Measurements from ENCODE around the gene KCNG3. TPM values are rescaled to one million over a fixed set of nuclear protein-coding genes. Genes with fewer than 3 reads are reported as not detected.
A peak's percentile ranks its signal among the peaks of the same experiment; 100 is the strongest.

Gene KCNG3
- total and polyA plus RNA-seq, 2 of the 13 experiments (the other 11 are each of a cell fraction or from before 2014, with no cell fraction given), result 2.8 to 4.8 TPM

DNA sequence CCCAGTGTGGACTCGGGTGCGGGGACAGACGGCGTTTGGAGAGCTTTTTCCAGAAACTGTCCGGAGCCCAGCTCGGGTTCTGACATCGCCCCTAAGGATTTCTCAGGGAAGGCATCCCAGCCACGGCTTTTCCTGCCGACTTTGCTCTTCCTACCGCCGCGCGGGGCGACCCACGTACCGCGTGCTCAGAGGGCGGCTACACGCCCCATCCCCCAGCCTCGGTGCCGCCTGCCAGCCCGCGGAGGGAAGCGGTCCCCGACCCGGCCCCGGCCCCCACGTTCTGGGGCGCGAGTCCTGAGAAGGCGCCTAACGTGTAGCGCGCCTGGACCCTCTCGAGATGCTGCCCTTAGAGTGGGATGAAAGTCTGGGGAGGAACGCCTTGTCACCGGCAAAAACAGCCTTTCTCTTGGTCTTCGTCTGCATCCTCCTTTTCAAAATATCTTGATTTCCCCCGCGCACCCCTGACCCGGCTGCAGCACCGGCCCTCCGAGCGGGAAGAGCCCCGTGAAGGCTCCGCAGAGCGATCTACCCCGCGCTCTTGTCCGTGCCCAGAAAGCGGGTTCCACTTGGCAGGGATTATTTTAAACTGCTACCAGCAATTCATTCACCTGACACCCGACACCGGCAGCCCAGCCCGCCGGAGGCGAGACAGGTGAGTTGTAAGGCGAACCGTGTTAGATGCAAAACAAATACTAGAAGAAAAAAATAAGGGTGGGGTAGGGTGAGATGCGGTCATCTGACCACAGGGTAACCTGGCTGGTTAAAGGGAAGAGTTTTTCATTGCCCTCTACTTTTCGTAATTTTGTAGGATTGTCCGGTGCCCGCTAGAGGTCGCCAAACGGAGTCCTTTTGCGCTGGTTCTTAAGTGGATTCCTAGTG is 812 bp upstream of the KCNG3 start (continued):
- TF ChIP-seq, protein P1, sequence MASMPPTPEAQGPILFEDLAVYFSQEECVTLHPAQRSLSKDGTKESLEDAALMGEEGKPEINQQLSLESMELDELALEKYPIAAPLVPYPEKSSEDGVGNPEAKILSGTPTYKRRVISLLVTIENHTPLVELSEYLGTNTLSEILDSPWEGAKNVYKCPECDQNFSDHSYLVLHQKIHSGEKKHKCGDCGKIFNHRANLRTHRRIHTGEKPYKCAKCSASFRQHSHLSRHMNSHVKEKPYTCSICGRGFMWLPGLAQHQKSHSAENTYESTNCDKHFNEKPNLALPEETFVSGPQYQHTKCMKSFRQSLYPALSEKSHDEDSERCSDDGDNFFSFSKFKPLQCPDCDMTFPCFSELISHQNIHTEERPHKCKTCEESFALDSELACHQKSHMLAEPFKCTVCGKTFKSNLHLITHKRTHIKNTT (CRISPR knock-in tag; IDR thresholded peaks at IDR 0.05), result no peak
- TF ChIP-seq BRCA1 (CRISPR knock-in tag; IDR thresholded peaks at IDR 0.05), result no peak
- TF ChIP-seq KDM2A (CRISPR knock-in tag; IDR thresholded peaks at IDR 0.05; ENCODE audit: borderline replicate concordance, low read depth), result peak; percentile 32
- no peak; the same call in none of the 2 replicates for TF ChIP-seq KLF12 (CRISPR knock-in tag; IDR thresholded peaks at IDR 0.05; ENCODE audit: borderline replicate concordance)
- TF ChIP-seq, protein P2, sequence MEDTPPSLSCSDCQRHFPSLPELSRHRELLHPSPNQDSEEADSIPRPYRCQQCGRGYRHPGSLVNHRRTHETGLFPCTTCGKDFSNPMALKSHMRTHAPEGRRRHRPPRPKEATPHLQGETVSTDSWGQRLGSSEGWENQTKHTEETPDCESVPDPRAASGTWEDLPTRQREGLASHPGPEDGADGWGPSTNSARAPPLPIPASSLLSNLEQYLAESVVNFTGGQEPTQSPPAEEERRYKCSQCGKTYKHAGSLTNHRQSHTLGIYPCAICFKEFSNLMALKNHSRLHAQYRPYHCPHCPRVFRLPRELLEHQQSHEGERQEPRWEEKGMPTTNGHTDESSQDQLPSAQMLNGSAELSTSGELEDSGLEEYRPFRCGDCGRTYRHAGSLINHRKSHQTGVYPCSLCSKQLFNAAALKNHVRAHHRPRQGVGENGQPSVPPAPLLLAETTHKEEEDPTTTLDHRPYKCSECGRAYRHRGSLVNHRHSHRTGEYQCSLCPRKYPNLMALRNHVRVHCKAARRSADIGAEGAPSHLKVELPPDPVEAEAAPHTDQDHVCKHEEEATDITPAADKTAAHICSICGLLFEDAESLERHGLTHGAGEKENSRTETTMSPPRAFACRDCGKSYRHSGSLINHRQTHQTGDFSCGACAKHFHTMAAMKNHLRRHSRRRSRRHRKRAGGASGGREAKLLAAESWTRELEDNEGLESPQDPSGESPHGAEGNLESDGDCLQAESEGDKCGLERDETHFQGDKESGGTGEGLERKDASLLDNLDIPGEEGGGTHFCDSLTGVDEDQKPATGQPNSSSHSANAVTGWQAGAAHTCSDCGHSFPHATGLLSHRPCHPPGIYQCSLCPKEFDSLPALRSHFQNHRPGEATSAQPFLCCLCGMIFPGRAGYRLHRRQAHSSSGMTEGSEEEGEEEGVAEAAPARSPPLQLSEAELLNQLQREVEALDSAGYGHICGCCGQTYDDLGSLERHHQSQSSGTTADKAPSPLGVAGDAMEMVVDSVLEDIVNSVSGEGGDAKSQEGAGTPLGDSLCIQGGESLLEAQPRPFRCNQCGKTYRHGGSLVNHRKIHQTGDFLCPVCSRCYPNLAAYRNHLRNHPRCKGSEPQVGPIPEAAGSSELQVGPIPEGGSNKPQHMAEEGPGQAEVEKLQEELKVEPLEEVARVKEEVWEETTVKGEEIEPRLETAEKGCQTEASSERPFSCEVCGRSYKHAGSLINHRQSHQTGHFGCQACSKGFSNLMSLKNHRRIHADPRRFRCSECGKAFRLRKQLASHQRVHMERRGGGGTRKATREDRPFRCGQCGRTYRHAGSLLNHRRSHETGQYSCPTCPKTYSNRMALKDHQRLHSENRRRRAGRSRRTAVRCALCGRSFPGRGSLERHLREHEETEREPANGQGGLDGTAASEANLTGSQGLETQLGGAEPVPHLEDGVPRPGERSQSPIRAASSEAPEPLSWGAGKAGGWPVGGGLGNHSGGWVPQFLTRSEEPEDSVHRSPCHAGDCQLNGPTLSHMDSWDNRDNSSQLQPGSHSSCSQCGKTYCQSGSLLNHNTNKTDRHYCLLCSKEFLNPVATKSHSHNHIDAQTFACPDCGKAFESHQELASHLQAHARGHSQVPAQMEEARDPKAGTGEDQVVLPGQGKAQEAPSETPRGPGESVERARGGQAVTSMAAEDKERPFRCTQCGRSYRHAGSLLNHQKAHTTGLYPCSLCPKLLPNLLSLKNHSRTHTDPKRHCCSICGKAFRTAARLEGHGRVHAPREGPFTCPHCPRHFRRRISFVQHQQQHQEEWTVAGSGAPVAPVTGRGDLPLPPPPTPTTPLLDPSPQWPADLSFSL (CRISPR knock-in tag; IDR thresholded peaks at IDR 0.05), result no peak
- no peak for TF ChIP-seq ZSCAN22 (CRISPR knock-in tag; IDR thresholded peaks at IDR 0.05)
- TF ChIP-seq ZNF703 (CRISPR knock-in tag; IDR thresholded peaks at IDR 0.05; ENCODE audit: borderline replicate concordance), result no peak; the same call in 1 of the 2 replicates
- TF ChIP-seq KMT2B (CRISPR knock-in tag; IDR thresholded peaks at IDR 0.05), result 0 out of 2 replicates have a peak, but pooled peaks have one; percentile 50
- peak; percentile 93 for TF ChIP-seq ZNF547 (CRISPR knock-in tag; IDR thresholded peaks at IDR 0.05)
- no peak for TF ChIP-seq MAFK (conservative IDR thresholded peaks at IDR 0.05 in 1 of 2, IDR thresholded peaks at IDR 0.05 in 1 of 2; ENCODE audit: low read length in 2 of 2)
- TF ChIP-seq MTA3 (CRISPR knock-in tag; IDR thresholded peaks at IDR 0.05), result no peak
- TF ChIP-seq ZKSCAN5 (CRISPR knock-in tag; IDR thresholded peaks at IDR 0.05), result no peak
- peak; percentile 56; the same call in 1 of the 2 replicates for TF ChIP-seq HNRNPL (IDR thresholded peaks at IDR 0.05; ENCODE audit: low read depth, low read length)
- no peak for TF ChIP-seq NFIC (IDR thresholded peaks at IDR 0.05; ENCODE audit: low read length)
- peak; percentile 41; the same call in 1 of the 2 replicates for TF ChIP-seq DMAP1 (CRISPR knock-in tag; IDR thresholded peaks at IDR 0.05)
- TF ChIP-seq GTF3A (CRISPR knock-in tag; conservative IDR thresholded peaks at IDR 0.05), result no peak; the same call in 1 of the 2 replicates
- no peak for TF ChIP-seq TCF7 (IDR thresholded peaks at IDR 0.05; ENCODE audit: low read depth)
- no peak for TF ChIP-seq TRIM24 (CRISPR knock-in tag; IDR thresholded peaks at IDR 0.05)
- TF ChIP-seq, protein P3, sequence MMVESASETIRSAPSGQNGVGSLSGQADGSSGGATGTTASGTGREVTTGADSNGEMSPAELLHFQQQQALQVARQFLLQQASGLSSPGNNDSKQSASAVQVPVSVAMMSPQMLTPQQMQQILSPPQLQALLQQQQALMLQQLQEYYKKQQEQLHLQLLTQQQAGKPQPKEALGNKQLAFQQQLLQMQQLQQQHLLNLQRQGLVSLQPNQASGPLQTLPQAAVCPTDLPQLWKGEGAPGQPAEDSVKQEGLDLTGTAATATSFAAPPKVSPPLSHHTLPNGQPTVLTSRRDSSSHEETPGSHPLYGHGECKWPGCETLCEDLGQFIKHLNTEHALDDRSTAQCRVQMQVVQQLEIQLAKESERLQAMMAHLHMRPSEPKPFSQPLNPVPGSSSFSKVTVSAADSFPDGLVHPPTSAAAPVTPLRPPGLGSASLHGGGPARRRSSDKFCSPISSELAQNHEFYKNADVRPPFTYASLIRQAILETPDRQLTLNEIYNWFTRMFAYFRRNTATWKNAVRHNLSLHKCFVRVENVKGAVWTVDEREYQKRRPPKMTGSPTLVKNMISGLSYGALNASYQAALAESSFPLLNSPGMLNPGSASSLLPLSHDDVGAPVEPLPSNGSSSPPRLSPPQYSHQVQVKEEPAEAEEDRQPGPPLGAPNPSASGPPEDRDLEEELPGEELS (CRISPR knock-in tag; IDR thresholded peaks at IDR 0.05), result no peak
- no peak for TF ChIP-seq DNMT1 (CRISPR knock-in tag; IDR thresholded peaks at IDR 0.05)
- peak; percentile 93; the same call in 1 of the 2 replicates for TF ChIP-seq HIVEP1 (CRISPR knock-in tag; IDR thresholded peaks at IDR 0.05)
